ENCODE results near the gene PDE6G. TPM values are rescaled to one million over a fixed set of nuclear protein-coding genes. Genes with fewer than 3 reads are reported as not detected.

The PDE6G gene
- total and polyA plus RNA-seq, 2 of the 13 experiments (the other 11 are each of a cell fraction or from before 2014, with no cell fraction given), result 1.4 to 6.7 TPM

DNA sequence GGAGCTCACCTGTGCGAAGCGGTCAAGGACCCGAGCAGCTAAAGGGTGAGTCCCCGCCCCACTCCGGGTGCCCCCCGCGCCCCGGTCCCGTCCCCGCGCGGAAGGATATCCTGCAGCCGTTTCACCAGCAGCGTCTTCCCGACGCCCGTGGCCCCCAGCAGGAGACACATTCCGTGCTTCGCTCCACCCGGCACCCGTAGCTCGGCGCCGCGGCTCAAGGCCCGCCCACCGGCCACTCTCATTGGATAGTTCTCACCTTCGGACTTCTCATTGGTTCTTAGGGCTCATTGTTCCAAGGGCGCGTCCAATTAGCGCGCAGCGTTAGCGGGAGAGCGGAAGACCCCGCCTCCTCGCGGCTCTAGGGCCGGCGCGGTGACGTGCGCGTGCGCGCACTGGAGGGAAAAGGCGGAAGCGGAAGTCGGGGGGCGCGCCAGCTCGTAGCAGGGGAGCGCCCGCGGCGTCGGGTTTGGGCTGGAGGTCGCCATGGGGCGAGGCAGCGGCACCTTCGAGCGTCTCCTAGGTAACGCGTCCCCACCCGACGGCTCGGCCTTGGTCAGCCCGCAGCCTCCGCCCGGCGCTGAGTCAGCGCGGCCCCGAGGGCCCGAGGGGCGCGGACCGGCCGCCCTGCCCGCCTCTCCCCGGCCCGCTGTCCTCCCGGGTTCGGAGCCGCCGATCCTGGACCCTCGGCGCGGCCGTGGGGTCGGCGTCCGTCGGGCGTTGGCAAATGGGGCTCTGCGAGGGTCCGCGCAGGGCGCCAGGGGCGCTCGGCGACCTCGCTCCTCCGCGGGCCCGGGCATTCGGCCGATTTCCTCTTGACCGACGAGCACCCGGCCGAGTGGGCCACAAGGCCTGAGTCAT is 27.5 kb upstream of the PDE6G start, which contains the start of the genes ARL16 and HGS (continued):
- TF ChIP-seq POGK (CRISPR knock-in tag; conservative IDR thresholded peaks at IDR 0.05) (peak; percentile 18; the same call in 1 of the 2 replicates), DPF2 (CRISPR knock-in tag; IDR thresholded peaks at IDR 0.05; ENCODE audit: borderline replicate concordance, low read depth) (no peak), ZNF660 (CRISPR knock-in tag; IDR thresholded peaks at IDR 0.05; ENCODE audit: borderline replicate concordance, low read depth) (no peak), KLF9 (CRISPR knock-in tag; IDR thresholded peaks at IDR 0.05; ENCODE audit: low read depth) (peak; percentile 84; the same call in 1 of the 2 replicates), TOPORS (CRISPR knock-in tag; IDR thresholded peaks at IDR 0.05) (no peak), REPIN1 (CRISPR knock-in tag; IDR thresholded peaks at IDR 0.05; ENCODE audit: borderline replicate concordance, low read depth) (peak; percentile 84; the same call in 1 of the 2 replicates), ZNF557 (CRISPR knock-in tag; IDR thresholded peaks at IDR 0.05) (no peak; the same call in 1 of the 2 replicates), NR2C2 (CRISPR knock-in tag; IDR thresholded peaks at IDR 0.05; ENCODE audit: borderline replicate concordance) (peak; percentile 87), THAP9 (CRISPR knock-in tag; IDR thresholded peaks at IDR 0.05; ENCODE audit: borderline replicate concordance) (peak; percentile 35; the same call in 1 of the 2 replicates), ZNF160 (CRISPR knock-in tag; IDR thresholded peaks at IDR 0.05) (no peak), SOX6 (IDR thresholded peaks at IDR 0.05) (no peak), SOX6 (CRISPR knock-in tag; IDR thresholded peaks at IDR 0.05) (peak; percentile 84), MAFF (IDR thresholded peaks at IDR 0.05; ENCODE audit: low read depth, low read length) (no peak), TP53 (CRISPR knock-in tag; conservative IDR thresholded peaks at IDR 0.05) (peak; percentile 84; the same call in 1 of the 2 replicates), ZNF274 (CRISPR knock-in tag; IDR thresholded peaks at IDR 0.05) (no peak; the same call in 1 of the 2 replicates), ZNF564 (CRISPR knock-in tag; IDR thresholded peaks at IDR 0.05) (peak; percentile 35; the same call in 1 of the 2 replicates)
- TF ChIP-seq, protein P1, sequence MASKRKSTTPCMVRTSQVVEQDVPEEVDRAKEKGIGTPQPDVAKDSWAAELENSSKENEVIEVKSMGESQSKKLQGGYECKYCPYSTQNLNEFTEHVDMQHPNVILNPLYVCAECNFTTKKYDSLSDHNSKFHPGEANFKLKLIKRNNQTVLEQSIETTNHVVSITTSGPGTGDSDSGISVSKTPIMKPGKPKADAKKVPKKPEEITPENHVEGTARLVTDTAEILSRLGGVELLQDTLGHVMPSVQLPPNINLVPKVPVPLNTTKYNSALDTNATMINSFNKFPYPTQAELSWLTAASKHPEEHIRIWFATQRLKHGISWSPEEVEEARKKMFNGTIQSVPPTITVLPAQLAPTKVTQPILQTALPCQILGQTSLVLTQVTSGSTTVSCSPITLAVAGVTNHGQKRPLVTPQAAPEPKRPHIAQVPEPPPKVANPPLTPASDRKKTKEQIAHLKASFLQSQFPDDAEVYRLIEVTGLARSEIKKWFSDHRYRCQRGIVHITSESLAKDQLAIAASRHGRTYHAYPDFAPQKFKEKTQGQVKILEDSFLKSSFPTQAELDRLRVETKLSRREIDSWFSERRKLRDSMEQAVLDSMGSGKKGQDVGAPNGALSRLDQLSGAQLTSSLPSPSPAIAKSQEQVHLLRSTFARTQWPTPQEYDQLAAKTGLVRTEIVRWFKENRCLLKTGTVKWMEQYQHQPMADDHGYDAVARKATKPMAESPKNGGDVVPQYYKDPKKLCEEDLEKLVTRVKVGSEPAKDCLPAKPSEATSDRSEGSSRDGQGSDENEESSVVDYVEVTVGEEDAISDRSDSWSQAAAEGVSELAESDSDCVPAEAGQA (IDR thresholded peaks at IDR 0.05; ENCODE audit: low read depth), result peak; percentile 26; the same call in 1 of the 2 replicates
- TF ChIP-seq, protein P1 (CRISPR knock-in tag; IDR thresholded peaks at IDR 0.05; ENCODE audit: borderline replicate concordance), result peak; percentile 90; the same call in 1 of the 2 replicates
